Measurements from ENCODE around the gene RAB10.

DNA sequence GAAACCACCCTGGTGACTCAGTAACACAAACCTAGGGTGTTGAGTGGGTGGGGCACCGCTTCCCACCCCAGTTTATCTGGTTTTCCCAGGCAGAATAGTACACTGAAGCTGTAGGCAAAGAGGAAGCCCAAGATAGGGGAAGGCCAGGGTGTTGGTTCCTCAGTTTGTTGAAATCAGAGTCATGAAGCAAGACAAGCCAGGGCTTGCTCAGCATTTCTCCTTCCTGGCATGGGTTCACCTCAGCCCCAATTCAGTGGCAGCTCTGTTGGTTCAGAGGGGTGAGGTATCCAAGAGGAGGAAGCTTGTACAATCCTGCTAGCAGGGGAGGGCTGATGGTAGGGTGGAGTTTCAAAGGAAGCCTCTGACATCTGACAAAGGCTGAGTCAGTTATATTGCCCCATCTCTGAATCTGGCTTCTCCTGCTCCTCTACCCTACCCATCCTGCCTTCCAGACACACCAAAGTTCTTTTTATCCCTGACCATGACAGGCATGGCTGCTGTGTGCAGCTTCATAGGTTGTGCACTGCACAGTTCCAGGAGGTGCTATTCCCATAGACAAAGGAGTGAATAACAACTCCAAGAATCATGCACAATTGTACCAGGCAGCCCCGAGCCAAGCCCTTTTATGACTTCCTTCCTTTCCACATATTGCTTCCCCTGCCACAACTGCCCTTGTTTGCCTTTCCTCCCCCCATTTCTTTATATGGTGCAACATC, 24.9 kb upstream of the RAB10 start:
- TF ChIP-seq, protein P1, sequence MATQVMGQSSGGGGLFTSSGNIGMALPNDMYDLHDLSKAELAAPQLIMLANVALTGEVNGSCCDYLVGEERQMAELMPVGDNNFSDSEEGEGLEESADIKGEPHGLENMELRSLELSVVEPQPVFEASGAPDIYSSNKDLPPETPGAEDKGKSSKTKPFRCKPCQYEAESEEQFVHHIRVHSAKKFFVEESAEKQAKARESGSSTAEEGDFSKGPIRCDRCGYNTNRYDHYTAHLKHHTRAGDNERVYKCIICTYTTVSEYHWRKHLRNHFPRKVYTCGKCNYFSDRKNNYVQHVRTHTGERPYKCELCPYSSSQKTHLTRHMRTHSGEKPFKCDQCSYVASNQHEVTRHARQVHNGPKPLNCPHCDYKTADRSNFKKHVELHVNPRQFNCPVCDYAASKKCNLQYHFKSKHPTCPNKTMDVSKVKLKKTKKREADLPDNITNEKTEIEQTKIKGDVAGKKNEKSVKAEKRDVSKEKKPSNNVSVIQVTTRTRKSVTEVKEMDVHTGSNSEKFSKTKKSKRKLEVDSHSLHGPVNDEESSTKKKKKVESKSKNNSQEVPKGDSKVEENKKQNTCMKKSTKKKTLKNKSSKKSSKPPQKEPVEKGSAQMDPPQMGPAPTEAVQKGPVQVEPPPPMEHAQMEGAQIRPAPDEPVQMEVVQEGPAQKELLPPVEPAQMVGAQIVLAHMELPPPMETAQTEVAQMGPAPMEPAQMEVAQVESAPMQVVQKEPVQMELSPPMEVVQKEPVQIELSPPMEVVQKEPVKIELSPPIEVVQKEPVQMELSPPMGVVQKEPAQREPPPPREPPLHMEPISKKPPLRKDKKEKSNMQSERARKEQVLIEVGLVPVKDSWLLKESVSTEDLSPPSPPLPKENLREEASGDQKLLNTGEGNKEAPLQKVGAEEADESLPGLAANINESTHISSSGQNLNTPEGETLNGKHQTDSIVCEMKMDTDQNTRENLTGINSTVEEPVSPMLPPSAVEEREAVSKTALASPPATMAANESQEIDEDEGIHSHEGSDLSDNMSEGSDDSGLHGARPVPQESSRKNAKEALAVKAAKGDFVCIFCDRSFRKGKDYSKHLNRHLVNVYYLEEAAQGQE (IDR thresholded peaks at IDR 0.05; ENCODE audit: borderline replicate concordance), result no peak
- TF ChIP-seq, protein P2, sequence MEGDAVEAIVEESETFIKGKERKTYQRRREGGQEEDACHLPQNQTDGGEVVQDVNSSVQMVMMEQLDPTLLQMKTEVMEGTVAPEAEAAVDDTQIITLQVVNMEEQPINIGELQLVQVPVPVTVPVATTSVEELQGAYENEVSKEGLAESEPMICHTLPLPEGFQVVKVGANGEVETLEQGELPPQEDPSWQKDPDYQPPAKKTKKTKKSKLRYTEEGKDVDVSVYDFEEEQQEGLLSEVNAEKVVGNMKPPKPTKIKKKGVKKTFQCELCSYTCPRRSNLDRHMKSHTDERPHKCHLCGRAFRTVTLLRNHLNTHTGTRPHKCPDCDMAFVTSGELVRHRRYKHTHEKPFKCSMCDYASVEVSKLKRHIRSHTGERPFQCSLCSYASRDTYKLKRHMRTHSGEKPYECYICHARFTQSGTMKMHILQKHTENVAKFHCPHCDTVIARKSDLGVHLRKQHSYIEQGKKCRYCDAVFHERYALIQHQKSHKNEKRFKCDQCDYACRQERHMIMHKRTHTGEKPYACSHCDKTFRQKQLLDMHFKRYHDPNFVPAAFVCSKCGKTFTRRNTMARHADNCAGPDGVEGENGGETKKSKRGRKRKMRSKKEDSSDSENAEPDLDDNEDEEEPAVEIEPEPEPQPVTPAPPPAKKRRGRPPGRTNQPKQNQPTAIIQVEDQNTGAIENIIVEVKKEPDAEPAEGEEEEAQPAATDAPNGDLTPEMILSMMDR (IDR thresholded peaks at IDR 0.05; ENCODE audit: poor library complexity, severe bottlenecking), result no peak
- no peak for TF ChIP-seq RAD21 (conservative IDR thresholded peaks at IDR 0.05)
- TF ChIP-seq MXI1 (conservative IDR thresholded peaks at IDR 0.05; ENCODE audit: poor library complexity, severe bottlenecking), result no peak
